Natural killer cell (primary cell): ENCODE results near the gene BEST1. TPM values are rescaled to one million over a fixed set of nuclear protein-coding genes. Genes with fewer than 3 reads are reported as not detected.
A peak's percentile ranks its signal among the peaks of the same experiment; 100 is the strongest.
"Not testable (repeated sequence)": the region's sequence is repeated elsewhere in the genome, so short reads cannot be mapped to it uniquely, and the experiment has no call there.

Experiments
- ATAC-seq, 3 donors: fragments of 150-1000 bp in 2 of 3; fragments of 200-7000 bp in 1 of 3; cut with Tn5 transposase; 1 replicate in 1 of 3; 2 replicates in 2 of 3; pipeline ENCODE4 v1.10.0; 2021; ENCODE audit warnings: mild to moderate bottlenecking in 2 of 3, moderate library complexity in 2 of 3
- DNase-seq, 2 donors: peaks; one replicate each; pipeline versions ENCODE4 v3.0.0 to v3.0.0-alpha.2; 2013 to 2021; ENCODE audit warnings: mixed read lengths in 1 of 2
- H3K27ac ChIP-seq: one replicate; pipeline ENCODE4 v1.5.1; 2013; ENCODE audit warnings: mild to moderate bottlenecking, low read length
- H3K27me3 ChIP-seq: one replicate; pipeline ENCODE4 v1.6.1; 2013; ENCODE audit warnings: low read length; ENCODE audit not compliant: control insufficient read depth, insufficient read depth
- H3K36me3 ChIP-seq: one replicate; pipeline ENCODE4 v1.6.1; 2013; ENCODE audit warnings: low read length; ENCODE audit not compliant: control insufficient read depth, insufficient read depth
- H3K4me1 ChIP-seq: one replicate; pipeline ENCODE4 v1.6.1; 2013; ENCODE audit warnings: low read length; ENCODE audit not compliant: control insufficient read depth, insufficient read depth
- H3K4me3 ChIP-seq: one replicate; pipeline ENCODE4 v1.5.1; 2013; ENCODE audit warnings: low read length
- H3K9me3 ChIP-seq: one replicate; pipeline ENCODE4 v1.6.1; 2013; ENCODE audit warnings: low read length; ENCODE audit not compliant: control insufficient read depth, insufficient read depth
- H3K27ac Mint-ChIP-seq, 2 donors: one replicate each; pipeline ENCODE4 v1.8.0; 2022; ENCODE audit warnings: mild to moderate bottlenecking in 2 of 2, mixed read lengths in 2 of 2, moderate library complexity in 1 of 2
- H3K27me3 Mint-ChIP-seq, 2 donors: one replicate each; pipeline ENCODE4 v1.8.0; 2022; ENCODE audit warnings: low read depth in 2 of 2, mixed read lengths in 2 of 2
- H3K36me3 Mint-ChIP-seq: one replicate; pipeline ENCODE4 v1.8.0; 2022; ENCODE audit warnings: mixed read lengths
- H3K4me1 Mint-ChIP-seq, 2 donors: one replicate each; pipeline ENCODE4 v1.8.0; 2022; ENCODE audit warnings: mixed read lengths in 2 of 2
- H3K4me3 Mint-ChIP-seq: one replicate; pipeline ENCODE4 v1.8.0; 2022; ENCODE audit warnings: mild to moderate bottlenecking, moderate library complexity, mixed read lengths
- H3K9me3 Mint-ChIP-seq, 2 donors: one replicate each; pipeline ENCODE4 v1.8.0; 2022; ENCODE audit warnings: mixed read lengths in 2 of 2
- CTCF ChIP-seq: fragments of 200-600 bp; IDR thresholded peaks from one replicate; pipeline ENCODE4 v1.8.0; 2022; ENCODE audit warnings: antibody characterized with exemption
- WGBS: methylation state at CpG from one replicate; pipeline ENCODE4 v1.1.7; 2013; ENCODE audit warnings: missing lambda C conversion rate; ENCODE audit not compliant: insufficient coverage; 5-methylcytosine and 5-hydroxymethylcytosine counted together
- intact Hi-C: fragments of 100-400 bp; cut with micrococcal nuclease; formaldehyde crosslinking; loops from one replicate; pipeline ENCODE4 v1.14.2; 2022
- total RNA-seq, 4 donors: library from RNA; stranded (reverse); fragments of 120-200 nt in 1 of 4; gene quantifications; one replicate each; pipeline versions ENCODE4 v1.2.3 to v1.2.4, GENCODE V29; 2013 to 2022

The BEST1 gene
- total RNA-seq, 3 donors from 2014 or later (not counting 1 experiment from before 2014, with no cell fraction given), result 0.32 to 2.0 (median 1.4) TPM

DNA sequence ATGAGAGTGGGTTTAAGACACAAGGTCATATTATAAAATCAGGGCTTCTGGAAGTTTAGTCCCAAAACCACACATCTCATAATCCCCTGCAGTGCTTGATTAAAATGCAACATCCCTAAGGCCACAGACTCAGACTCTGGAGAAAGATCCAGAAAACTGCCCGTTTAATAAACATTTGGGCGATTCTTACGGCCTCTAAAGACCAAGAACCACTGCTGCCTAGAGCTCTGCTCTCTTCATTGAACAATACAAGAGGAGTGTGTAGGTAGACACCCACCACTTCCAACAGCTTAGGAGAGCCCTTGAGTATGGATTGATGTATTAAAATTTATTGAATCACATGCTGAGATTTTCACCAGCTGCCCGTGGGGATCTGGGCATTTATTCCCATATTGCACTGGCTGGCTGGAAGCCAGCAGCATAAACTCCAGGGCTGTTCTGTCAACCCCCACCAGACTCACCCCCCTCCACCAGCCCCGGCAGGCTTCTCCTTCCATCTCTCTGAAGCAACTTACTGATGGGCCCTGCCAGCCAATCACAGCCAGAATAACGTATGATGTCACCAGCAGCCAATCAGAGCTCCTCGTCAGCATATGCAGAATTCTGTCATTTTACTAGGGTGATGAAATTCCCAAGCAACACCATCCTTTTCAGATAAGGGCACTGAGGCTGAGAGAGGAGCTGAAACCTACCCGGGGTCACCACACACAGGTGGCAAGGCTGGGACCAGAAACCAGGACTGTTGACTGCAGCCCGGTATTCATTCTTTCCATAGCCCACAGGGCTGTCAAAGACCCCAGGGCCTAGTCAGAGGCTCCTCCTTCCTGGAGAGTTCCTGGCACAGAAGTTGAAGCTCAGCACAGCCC is 749 bp upstream of the BEST1 start:
- intact Hi-C loops, result loop anchor here (5.0 kb wide), 1 partner anchor 133 kb away; no protein-coding TSS in a partner anchor
- ATAC-seq, result no peak

GRCh38 chr11:61951484-61952135 is 1.5 kb downstream of the BEST1 start:
- no peak for TF ChIP-seq CTCF

More for the DNA sequence above, 749 bp upstream of the BEST1 start:
- no peaks in the 10 kb centered on the region for H3K9me3 Mint-ChIP-seq
- DNase-seq, result peak in 1 of 2 donors; percentile 52
- H3K27ac Mint-ChIP-seq, result no peak overlapping the region
- Histone ChIP-seq H3K36me3 (no peaks in the 10 kb centered on the region), H3K27ac (no peak overlapping the region), H3K9me3 (no peaks in the 10 kb centered on the region), H3K4me1 (peaks cover 2% of the 10 kb centered on the region), H3K27me3 (peaks cover under 1% of the 10 kb centered on the region), H3K4me3 (no peak overlapping the region)
- no peaks in the 10 kb centered on the region for H3K4me1 Mint-ChIP-seq
- H3K4me3 Mint-ChIP-seq, result no peak overlapping the region
- no peaks in the 10 kb centered on the region for H3K36me3 Mint-ChIP-seq
- WGBS, result 65% methylated on average over 9 of the region's 9 CpGs
- peaks cover 0 to 2% of the 10 kb centered on the region in 2 donors for H3K27me3 Mint-ChIP-seq
- no peak for TF ChIP-seq CTCF

GRCh38 chr11:61952882-61953281 is 2.7 kb downstream of the BEST1 start:
- DNase-seq (no peak), ATAC-seq (no peak)
- intact Hi-C loops, result no loop called here
- no peaks in the 10 kb centered on the region for H3K9me3 ChIP-seq
- no peak for TF ChIP-seq CTCF
- no peak overlapping the region for H3K4me3 ChIP-seq
- no peak overlapping the region for H3K27ac ChIP-seq
- H3K36me3 ChIP-seq, result no peaks in the 10 kb centered on the region
- H3K4me3 Mint-ChIP-seq, result no peak overlapping the region
- H3K27me3 ChIP-seq, result peaks cover 16% of the 10 kb centered on the region
- no peaks in the 10 kb centered on the region for H3K36me3 Mint-ChIP-seq
- H3K4me1 ChIP-seq, result peaks cover 15% of the 10 kb centered on the region
- no peak overlapping the region for H3K27ac Mint-ChIP-seq
- H3K27me3 Mint-ChIP-seq, result peaks cover 0 to 7% of the 10 kb centered on the region in 2 donors
- peaks cover 0 to 10% of the 10 kb centered on the region in 2 donors for H3K4me1 Mint-ChIP-seq
- 83% methylated on average over 3 of the region's 3 CpGs for WGBS
- H3K9me3 Mint-ChIP-seq, result no peaks in the 10 kb centered on the region

More at GRCh38 chr11:61951484-61952135, 1.5 kb downstream of the BEST1 start:
- no peaks in the 10 kb centered on the region for H3K9me3 Mint-ChIP-seq
- DNase-seq (no peak), ATAC-seq (no peak)
- H3K4me1 ChIP-seq, result peaks cover 17% of the 10 kb centered on the region
- H3K4me3 ChIP-seq, result no peak overlapping the region
- intact Hi-C loops, result no loop called here
- H3K27me3 Mint-ChIP-seq, result peaks cover 0 to 7% of the 10 kb centered on the region in 2 donors
- H3K36me3 Mint-ChIP-seq, result no peaks in the 10 kb centered on the region
- no peak overlapping the region for H3K4me3 Mint-ChIP-seq
- H3K27ac Mint-ChIP-seq, result no peak overlapping the region
- H3K27ac ChIP-seq, result no peak overlapping the region
- H3K36me3 ChIP-seq, result no peaks in the 10 kb centered on the region
- peaks cover 0 to 10% of the 10 kb centered on the region in 2 donors for H3K4me1 Mint-ChIP-seq
- WGBS, result 90% methylated on average over 11 of the region's 11 CpGs
- H3K9me3 ChIP-seq, result no peaks in the 10 kb centered on the region
- H3K27me3 ChIP-seq, result peaks cover 16% of the 10 kb centered on the region

DNA sequence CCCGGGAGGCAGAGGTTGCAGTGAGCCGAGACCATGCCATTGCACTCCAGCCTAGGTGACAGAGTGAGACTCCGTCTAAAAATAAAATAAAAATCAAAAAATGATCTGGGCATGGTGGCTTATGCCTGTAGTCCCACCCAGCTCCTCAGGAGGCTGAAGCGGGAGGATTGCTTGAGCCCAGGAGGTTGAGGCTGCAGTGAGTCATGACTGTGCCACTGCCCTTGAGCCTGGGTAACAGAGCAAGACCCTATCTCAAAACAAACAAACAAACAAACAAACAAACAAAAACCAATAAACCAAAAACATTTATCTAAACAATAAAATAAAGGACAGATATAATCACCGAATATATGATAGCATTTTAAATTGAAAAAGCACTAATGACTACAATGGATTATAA is 3.5 kb downstream of the BEST1 start:
- H3K4me1 ChIP-seq, result peaks cover 15% of the 10 kb centered on the region
- H3K27me3 Mint-ChIP-seq, H3K27ac Mint-ChIP-seq, H3K4me3 Mint-ChIP-seq, H3K4me3 ChIP-seq, DNase-seq, H3K27ac ChIP-seq, H3K36me3 ChIP-seq, intact Hi-C loops, H3K36me3 Mint-ChIP-seq, ATAC-seq, H3K9me3 ChIP-seq, H3K9me3 Mint-ChIP-seq: not testable (repeated sequence)
- H3K27me3 ChIP-seq, result peaks cover 16% of the 10 kb centered on the region
- 93% methylated on average over 4 of the region's 5 CpGs for WGBS
- peaks cover 0 to 10% of the 10 kb centered on the region in 2 donors for H3K4me1 Mint-ChIP-seq
